ENCODE data around the gene CPM. TPM values are rescaled to one million over a fixed set of nuclear protein-coding genes. Genes with fewer than 3 reads are reported as not detected.

Gene CPM
- total RNA-seq, 2 experiments from 2014 or later = 3.0 to 5.8 TPM

- CTCF ChIA-PET = no interaction called here
- ATAC-seq (no peak), DNase-seq (no peak)
- intact Hi-C loops (cut with micrococcal nuclease) = no loop called here
- H3K9me3 Mint-ChIP-seq = no peaks in the 10 kb centered on the region
- H3K27ac Mint-ChIP-seq = no peak overlapping the region
- H3K36me3 Mint-ChIP-seq (ENCODE audit: low read depth) = no peaks in the 10 kb centered on the region
- H3K4me3 Mint-ChIP-seq = no peak overlapping the region
- H3K27me3 Mint-ChIP-seq = peaks cover 8% of the 10 kb centered on the region
- no peaks in the 10 kb centered on the region for H3K4me1 Mint-ChIP-seq (ENCODE audit: low read depth)
- TF ChIP-seq CTCF (IDR thresholded peaks at IDR 0.05) = no peak
- POLR2A ChIA-PET = interaction anchor here (1.5 kb wide), 1 partner anchor 12 kb away, joined by 4 read pairs; no protein-coding TSS in a partner anchor
Observed at GRCh38 chr12:68911197-68911718, 21.7 kb downstream of the CPM start.

GRCh38 chr12:68910128-68910527 is 22.8 kb downstream of the CPM start:
- H3K27me3 Mint-ChIP-seq = peaks cover 8% of the 10 kb centered on the region
- no peak for TF ChIP-seq CTCF (IDR thresholded peaks at IDR 0.05)
- H3K27ac Mint-ChIP-seq = no peak overlapping the region
- H3K36me3 Mint-ChIP-seq (ENCODE audit: low read depth) = no peaks in the 10 kb centered on the region
- H3K9me3 Mint-ChIP-seq = no peaks in the 10 kb centered on the region
- no peaks in the 10 kb centered on the region for H3K4me1 Mint-ChIP-seq (ENCODE audit: low read depth)
- H3K4me3 Mint-ChIP-seq = no peak overlapping the region
- ATAC-seq = no peak
- no peak for DNase-seq
- CTCF ChIA-PET = no interaction called here
- POLR2A ChIA-PET = no interaction called here
- intact Hi-C loops (cut with micrococcal nuclease) = no loop called here

- H3K9me3 Mint-ChIP-seq = no peaks in the 10 kb centered on the region
- POLR2A ChIA-PET = no interaction called here
- peaks cover 8% of the 10 kb centered on the region for H3K27me3 Mint-ChIP-seq
- H3K27ac Mint-ChIP-seq = no peak overlapping the region
- H3K4me3 Mint-ChIP-seq = no peak overlapping the region
- CTCF ChIA-PET = no interaction called here
- DNase-seq = no peak
- peaks cover 3% of the 10 kb centered on the region for H3K4me1 Mint-ChIP-seq (ENCODE audit: low read depth)
- no peaks in the 10 kb centered on the region for H3K36me3 Mint-ChIP-seq (ENCODE audit: low read depth)
- intact Hi-C loops (cut with micrococcal nuclease) = no loop called here
- TF ChIP-seq CTCF (IDR thresholded peaks at IDR 0.05) = no peak
- no peak for ATAC-seq
Observed at GRCh38 chr12:68908076-68908475, 24.9 kb downstream of the CPM start.

- TF ChIP-seq CTCF (IDR thresholded peaks at IDR 0.05) = no peak
- H3K4me3 Mint-ChIP-seq = no peak overlapping the region
- H3K27ac Mint-ChIP-seq = no peak overlapping the region
- no peak for ATAC-seq
- H3K9me3 Mint-ChIP-seq = no peaks in the 10 kb centered on the region
- ChIA-PET POLR2A (no interaction called here), CTCF (no interaction called here)
- DNase-seq = no peak
- H3K4me1 Mint-ChIP-seq (ENCODE audit: low read depth) = peaks cover 3% of the 10 kb centered on the region
- no peaks in the 10 kb centered on the region for H3K36me3 Mint-ChIP-seq (ENCODE audit: low read depth)
- intact Hi-C loops (cut with micrococcal nuclease) = no loop called here
- H3K27me3 Mint-ChIP-seq = peaks cover 9% of the 10 kb centered on the region
Observed at GRCh38 chr12:68905733-68906132, 27.2 kb downstream of the CPM start.

GRCh38 chr12:68904351-68904962 is 28.5 kb downstream of the CPM start:
- no peak overlapping the region for H3K4me3 Mint-ChIP-seq
- no peak overlapping the region for H3K27ac Mint-ChIP-seq
- ATAC-seq = no peak
- peaks cover 14% of the 10 kb centered on the region for H3K27me3 Mint-ChIP-seq
- CTCF ChIA-PET = no interaction called here
- no peak for TF ChIP-seq CTCF (IDR thresholded peaks at IDR 0.05)
- intact Hi-C loops (cut with micrococcal nuclease) = no loop called here
- POLR2A ChIA-PET = interaction anchor here (1.2 kb wide), 1 partner anchor 14 kb away, joined by 4 read pairs; no protein-coding TSS in a partner anchor
- peak; percentile 13 for DNase-seq
- H3K9me3 Mint-ChIP-seq = no peaks in the 10 kb centered on the region
- H3K36me3 Mint-ChIP-seq (ENCODE audit: low read depth) = no peaks in the 10 kb centered on the region
- H3K4me1 Mint-ChIP-seq (ENCODE audit: low read depth) = peaks cover 3% of the 10 kb centered on the region

Measured in activated CD8-positive, alpha-beta T cell treated with anti-CD3 and anti-CD28 coated beads for 36 hours (primary cell).